OCI-LY7 (cell line): ENCODE data around the gene CCDC127.

Experiments used
- CTCF ChIP-seq: fragments of 200-600 bp; sonication (generic); conservative IDR thresholded peaks from 2 replicates; pipeline ENCODE4 v1.5.1; 2014; ENCODE audit warnings: mild to moderate bottlenecking, antibody characterized with exemption, low read length, moderate library complexity, mixed read lengths
- EZH2phosphoT487 ChIP-seq: fragments of 200-600 bp; sonication (generic); IDR thresholded peaks from 2 replicates; pipeline ENCODE4 v1.6.1; 2018; ENCODE audit warnings: low read depth, borderline replicate concordance, mild to moderate bottlenecking, mixed run types, antibody characterized with exemption, low read length, moderate library complexity, mixed read lengths

GRCh38 chr5:172421-172820, 45.5 kb downstream of the CCDC127 start:
- TF ChIP-seq CTCF = no peak
- TF ChIP-seq EZH2phosphoT487 = no peak
